ENCODE data around the gene ADGRV1. TPM values are rescaled to one million over a fixed set of nuclear protein-coding genes. Genes with fewer than 3 reads are reported as not detected.

Gene ADGRV1
- total and polyA plus RNA-seq, 9 of the 15 experiments (the other 6 are each of a cell fraction or from before 2014, with no cell fraction given): 21.7 to 156 (median 58.2) TPM

DNA sequence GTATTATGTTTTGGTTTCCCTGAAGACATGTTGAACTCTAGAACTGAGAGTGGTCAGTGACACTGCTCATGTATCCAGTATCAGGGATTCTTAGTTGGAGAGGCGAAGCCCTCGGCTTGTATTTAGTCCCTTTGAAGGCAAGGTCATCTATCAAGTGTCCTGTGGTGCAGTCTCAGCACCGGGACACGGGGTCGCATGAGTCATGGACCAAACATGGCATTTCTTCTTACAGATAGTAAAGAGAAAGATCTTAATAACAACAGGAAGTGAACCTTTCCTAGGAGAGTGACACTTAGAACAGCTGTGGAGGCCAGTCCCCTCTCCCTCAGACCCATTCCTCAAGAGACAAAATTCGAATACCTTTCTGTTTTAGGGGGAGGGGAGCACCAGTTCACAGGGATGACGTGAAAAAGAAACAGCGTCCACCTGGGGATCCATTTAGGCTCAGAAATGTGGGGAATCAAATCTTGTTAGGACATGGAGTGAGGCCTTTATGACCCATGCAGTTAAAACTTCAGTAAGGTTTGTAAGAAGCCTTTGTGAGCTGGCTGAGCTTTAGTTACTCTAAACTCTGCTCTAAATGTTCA is 86.5 kb downstream of the ADGRV1 start (continued):
- TF ChIP-seq, protein P1, sequence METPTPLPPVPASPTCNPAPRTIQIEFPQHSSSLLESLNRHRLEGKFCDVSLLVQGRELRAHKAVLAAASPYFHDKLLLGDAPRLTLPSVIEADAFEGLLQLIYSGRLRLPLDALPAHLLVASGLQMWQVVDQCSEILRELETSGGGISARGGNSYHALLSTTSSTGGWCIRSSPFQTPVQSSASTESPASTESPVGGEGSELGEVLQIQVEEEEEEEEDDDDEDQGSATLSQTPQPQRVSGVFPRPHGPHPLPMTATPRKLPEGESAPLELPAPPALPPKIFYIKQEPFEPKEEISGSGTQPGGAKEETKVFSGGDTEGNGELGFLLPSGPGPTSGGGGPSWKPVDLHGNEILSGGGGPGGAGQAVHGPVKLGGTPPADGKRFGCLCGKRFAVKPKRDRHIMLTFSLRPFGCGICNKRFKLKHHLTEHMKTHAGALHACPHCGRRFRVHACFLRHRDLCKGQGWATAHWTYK (CRISPR knock-in tag; IDR thresholded peaks at IDR 0.05): 0 out of 2 replicates have a peak, but pooled peaks have one; percentile 34
- TF ChIP-seq BCL6 (CRISPR knock-in tag; IDR thresholded peaks at IDR 0.05) (no peak), SIN3A (IDR thresholded peaks at IDR 0.05; ENCODE audit: borderline replicate concordance in 2 of 2, control insufficient read depth in 1 of 2, low read depth in 2 of 2, low read length in 2 of 2) (peak in 1 of 2 experiments; percentile 40; a peak in 1 of 4 replicates), SREBF1 (IDR thresholded peaks at IDR 0.05; ENCODE audit: borderline replicate concordance, low read depth, low read length) (no peak), TEAD4 (IDR thresholded peaks at IDR 0.05; ENCODE audit: low read length) (peak; percentile 89), TEAD4 (CRISPR knock-in tag; IDR thresholded peaks at IDR 0.05; ENCODE audit: borderline replicate concordance) (no peak), ZNF253 (CRISPR knock-in tag; conservative IDR thresholded peaks at IDR 0.05) (no peak), ZSCAN29 (IDR thresholded peaks at IDR 0.05) (no peak), ZNF644 (tag; IDR thresholded peaks at IDR 0.05; ENCODE audit: low read depth) (no peak), KHSRP (IDR thresholded peaks at IDR 0.05) (no peak), KLF1 (tag; IDR thresholded peaks at IDR 0.05) (no peak), ZFP30 (CRISPR knock-in tag; IDR thresholded peaks at IDR 0.05; ENCODE audit: borderline replicate concordance) (no peak), CTBP1 (IDR thresholded peaks at IDR 0.05; ENCODE audit: borderline replicate concordance) (peak; percentile 81), HDGF (IDR thresholded peaks at IDR 0.05) (no peak), XRCC5 (IDR thresholded peaks at IDR 0.05; ENCODE audit: low read depth, low read length) (no peak), GTF2F1 (IDR thresholded peaks at IDR 0.05; ENCODE audit: low read depth, low read length) (0 out of 2 replicates have a peak, but pooled peaks have one; percentile 29), ATF1 (CRISPR knock-in tag; IDR thresholded peaks at IDR 0.05) (no peak), ATF1 (tag; IDR thresholded peaks at IDR 0.05) (peak; percentile 72), TAF7 (tag; IDR thresholded peaks at IDR 0.05) (no peak), KLF16 (IDR thresholded peaks at IDR 0.05) (peak; percentile 57; the same call in 1 of the 2 replicates), POLR3G (IDR thresholded peaks at IDR 0.05; ENCODE audit: extremely low read depth, insufficient read length, insufficient replicate concordance) (no peak), MYC (IDR thresholded peaks at IDR 0.05; ENCODE audit: low read depth, low read length) (no peak; the same call in none of the 2 replicates), MYC (CRISPR knock-in tag; IDR thresholded peaks at IDR 0.05; ENCODE audit: borderline replicate concordance, low read depth) (no peak), ZNF551 (CRISPR knock-in tag; IDR thresholded peaks at IDR 0.05) (no peak), ZNF140 (CRISPR knock-in tag; IDR thresholded peaks at IDR 0.05) (no peak)
- TF ChIP-seq, protein P2, sequence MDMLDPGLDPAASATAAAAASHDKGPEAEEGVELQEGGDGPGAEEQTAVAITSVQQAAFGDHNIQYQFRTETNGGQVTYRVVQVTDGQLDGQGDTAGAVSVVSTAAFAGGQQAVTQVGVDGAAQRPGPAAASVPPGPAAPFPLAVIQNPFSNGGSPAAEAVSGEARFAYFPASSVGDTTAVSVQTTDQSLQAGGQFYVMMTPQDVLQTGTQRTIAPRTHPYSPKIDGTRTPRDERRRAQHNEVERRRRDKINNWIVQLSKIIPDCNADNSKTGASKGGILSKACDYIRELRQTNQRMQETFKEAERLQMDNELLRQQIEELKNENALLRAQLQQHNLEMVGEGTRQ (CRISPR knock-in tag; IDR thresholded peaks at IDR 0.05): no peak
- TF ChIP-seq, protein P3, sequence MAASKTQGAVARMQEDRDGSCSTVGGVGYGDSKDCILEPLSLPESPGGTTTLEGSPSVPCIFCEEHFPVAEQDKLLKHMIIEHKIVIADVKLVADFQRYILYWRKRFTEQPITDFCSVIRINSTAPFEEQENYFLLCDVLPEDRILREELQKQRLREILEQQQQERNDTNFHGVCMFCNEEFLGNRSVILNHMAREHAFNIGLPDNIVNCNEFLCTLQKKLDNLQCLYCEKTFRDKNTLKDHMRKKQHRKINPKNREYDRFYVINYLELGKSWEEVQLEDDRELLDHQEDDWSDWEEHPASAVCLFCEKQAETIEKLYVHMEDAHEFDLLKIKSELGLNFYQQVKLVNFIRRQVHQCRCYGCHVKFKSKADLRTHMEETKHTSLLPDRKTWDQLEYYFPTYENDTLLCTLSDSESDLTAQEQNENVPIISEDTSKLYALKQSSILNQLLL (CRISPR knock-in tag; IDR thresholded peaks at IDR 0.05; ENCODE audit: borderline replicate concordance): no peak
- TF ChIP-seq, protein P4, sequence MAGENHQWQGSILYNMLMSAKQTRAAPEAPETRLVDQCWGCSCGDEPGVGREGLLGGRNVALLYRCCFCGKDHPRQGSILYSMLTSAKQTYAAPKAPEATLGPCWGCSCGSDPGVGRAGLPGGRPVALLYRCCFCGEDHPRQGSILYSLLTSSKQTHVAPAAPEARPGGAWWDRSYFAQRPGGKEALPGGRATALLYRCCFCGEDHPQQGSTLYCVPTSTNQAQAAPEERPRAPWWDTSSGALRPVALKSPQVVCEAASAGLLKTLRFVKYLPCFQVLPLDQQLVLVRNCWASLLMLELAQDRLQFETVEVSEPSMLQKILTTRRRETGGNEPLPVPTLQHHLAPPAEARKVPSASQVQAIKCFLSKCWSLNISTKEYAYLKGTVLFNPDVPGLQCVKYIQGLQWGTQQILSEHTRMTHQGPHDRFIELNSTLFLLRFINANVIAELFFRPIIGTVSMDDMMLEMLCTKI (IDR thresholded peaks at IDR 0.05; ENCODE audit: partially characterized antibody): no peak

All from K562 (cell line).